B cell (primary cell): ENCODE measurements around the gene SLC35E1. TPM values are rescaled to one million over a fixed set of nuclear protein-coding genes. Genes with fewer than 3 reads are reported as not detected.
"Not testable (repeated sequence)": the region's sequence is repeated elsewhere in the genome, so short reads cannot be mapped to it uniquely, and the experiment has no call there.

Experiments used
- ATAC-seq: fragments of 200-7000 bp; cut with Tn5 transposase; one replicate; pipeline ENCODE4 v1.10.0; 2021; ENCODE audit warnings: low read depth, mild to moderate bottlenecking, moderate number of reproducible peaks, moderate library complexity
- CTCF ChIA-PET: fragments of 350-600 bp; sonication (Branson Sonifier 250); formaldehyde crosslinking; loops from one replicate; lab custom pipeline; 2021; ENCODE audit warnings: antibody characterized with exemption, inconsistent platforms; lab: Charles Lee
- POLR2A ChIA-PET: fragments of 350-600 bp; sonication (Branson Sonifier 250); formaldehyde crosslinking; loops from one replicate; lab custom pipeline; 2021; ENCODE audit warnings: antibody characterized with exemption; lab: Charles Lee
- DNase-seq: peaks from one replicate; pipeline ENCODE4 v3.0.0; 2013
- H2AFZ ChIP-seq: 2 replicates; pipeline ENCODE4 v1.6.1; 2012; ENCODE audit warnings: mild to moderate bottlenecking, low read depth, low read length; ENCODE audit not compliant: insufficient read depth, poor library complexity, severe bottlenecking
- H3K27ac ChIP-seq, 2 donors: 1 replicate in 1 of 2; 2 replicates in 1 of 2; pipeline ENCODE4 v1.5.1; 2012 to 2013; ENCODE audit warnings: low read length in 2 of 2, mild to moderate bottlenecking in 2 of 2, moderate library complexity in 1 of 2
- H3K27me3 ChIP-seq, 4 experiments: fragments of 200-600 bp in 1 of 4; sonication (generic) in 1 of 4; replicated peaks in 1 of 4; 1 replicate in 2 of 4; 2 replicates in 2 of 4; pipeline versions ENCODE4 v1.6.1 to v1.7.0; 2013 to 2016; ENCODE audit warnings: low read length in 3 of 4, mild to moderate bottlenecking in 2 of 4, mixed read lengths in 1 of 4, moderate library complexity in 1 of 4; ENCODE audit not compliant: insufficient read depth in 4 of 4, control insufficient read depth in 3 of 4; ENCODE audit errors: control extremely low read depth in 1 of 4
- H3K36me3 ChIP-seq, 2 experiments: replicated peaks in 1 of 2; 1 replicate in 1 of 2; 2 replicates in 1 of 2; pipeline versions ENCODE4 v1.6.1 to v1.7.1; 2013; ENCODE audit warnings: low read length in 1 of 2; ENCODE audit not compliant: insufficient read depth in 2 of 2, control insufficient read depth in 1 of 2; ENCODE audit errors: control extremely low read depth in 1 of 2, extremely low read depth in 1 of 2
- H3K4me1 ChIP-seq, 2 donors: fragments of 200-600 bp in 1 of 2; sonication (generic) in 1 of 2; 1 replicate in 1 of 2; 2 replicates in 1 of 2; pipeline versions ENCODE4 v1.5.1 to v1.6.1; 2013 to 2017; ENCODE audit warnings: low read length in 2 of 2; ENCODE audit not compliant: control insufficient read depth in 2 of 2, insufficient read depth in 2 of 2
- H3K4me2 ChIP-seq: replicated peaks from 2 replicates; pipeline ENCODE3; 2012; ENCODE audit warnings: mild to moderate bottlenecking, low read depth, low read length; ENCODE audit not compliant: poor library complexity, severe bottlenecking
- H3K4me3 ChIP-seq, 5 experiments: fragments of 200-600 bp in 1 of 5; sonication (generic) in 1 of 5; 1 replicate in 3 of 5; 2 replicates in 2 of 5; pipeline versions ENCODE4 v1.5.1 to v1.7.0; 2011 to 2016; ENCODE audit warnings: low read length in 4 of 5, mild to moderate bottlenecking in 4 of 5, low read depth in 2 of 5, control low read depth in 1 of 5, moderate library complexity in 1 of 5; ENCODE audit not compliant: insufficient read depth in 1 of 5; ENCODE audit errors: control extremely low read depth in 1 of 5, extremely low read depth in 1 of 5
- H3K79me2 ChIP-seq: fragments of 200-600 bp; sonication (generic); one replicate; pipeline ENCODE4 v1.6.0; 2016; ENCODE audit warnings: low read length; ENCODE audit not compliant: control insufficient read depth, insufficient read depth
- H3K9ac ChIP-seq: fragments of 200-600 bp; sonication (generic); 2 replicates; pipeline ENCODE4 v1.6.1; 2017; ENCODE audit warnings: mild to moderate bottlenecking, low read length, moderate library complexity
- H3K9me3 ChIP-seq, 3 donors: one replicate each; pipeline versions ENCODE4 v1.6.1 to v1.7.1; 2013; ENCODE audit warnings: low read length in 2 of 3; ENCODE audit not compliant: control insufficient read depth in 2 of 3, insufficient read depth in 1 of 3; ENCODE audit errors: control extremely low read depth in 1 of 3
- H4K20me1 ChIP-seq: 2 replicates; pipeline ENCODE4 v1.6.0; 2012; ENCODE audit warnings: mild to moderate bottlenecking, low read length; ENCODE audit not compliant: insufficient read depth, control insufficient read depth, poor library complexity, severe bottlenecking
- H3K27ac Mint-ChIP-seq: one replicate; pipeline ENCODE4 v1.8.0; 2021; ENCODE audit warnings: mixed read lengths
- H3K27me3 Mint-ChIP-seq: one replicate; pipeline ENCODE4 v1.8.0; 2021; ENCODE audit warnings: mixed read lengths
- H3K4me1 Mint-ChIP-seq: one replicate; pipeline ENCODE4 v1.8.0; 2021; ENCODE audit warnings: mixed read lengths
- H3K4me3 Mint-ChIP-seq: one replicate; pipeline ENCODE4 v1.8.0; 2021; ENCODE audit warnings: mixed read lengths
- H3K9me3 Mint-ChIP-seq: one replicate; pipeline ENCODE4 v1.8.0; 2022; ENCODE audit warnings: mixed read lengths; ENCODE audit not compliant: insufficient read depth
- EZH2 ChIP-seq: IDR thresholded peaks from 2 replicates; pipeline ENCODE4 v1.6.1; 2012; ENCODE audit warnings: borderline replicate concordance, low read depth, mild to moderate bottlenecking, moderate library complexity, low read length; ENCODE audit not compliant: insufficient read depth, poor library complexity, severe bottlenecking
- WGBS: methylation state at CpG from one replicate; pipeline ENCODE4 v1.1.5; 2013; ENCODE audit warnings: missing lambda C conversion rate; ENCODE audit not compliant: insufficient coverage; 5-methylcytosine and 5-hydroxymethylcytosine counted together
- intact Hi-C: fragments of 100-400 bp; cut with micrococcal nuclease; formaldehyde crosslinking; loops from one replicate; pipeline ENCODE4 v1.10.0; 2022
- polyA plus RNA-seq: library from polyadenylated mRNA; depleted of rRNA; stranded (reverse); fragments of >200 nt; gene quantifications from 2 replicates; pipeline ENCODE4 v1.2.3, GENCODE V29; 2012
- total RNA-seq, 2 donors: library from RNA; stranded (reverse); fragments of 120-200 nt in 1 of 2; gene quantifications; 1 replicate in 1 of 2; 2 replicates in 1 of 2; pipeline versions ENCODE4 v1.2.3 to v1.2.4, GENCODE V29; 2013 to 2022
- TF ChIP-seq, protein P1 (sequence below): fragments of 200-600 bp; IDR thresholded peaks from one replicate; pipeline ENCODE4 v1.8.0; 2022; ENCODE audit warnings: antibody characterized with exemption, mild to moderate bottlenecking

The SLC35E1 gene
- total and polyA plus RNA-seq, 2 donors (not counting 1 experiment from before 2014, with no cell fraction given), result 23.4 to 46.8 TPM

GRCh38 chr19:16516381-16516780 lies 55.8 kb downstream of the SLC35E1 start:
- Histone ChIP-seq H3K4me1 (no peaks in the 10 kb centered on the region), H3K9me3 (no peaks in the 10 kb centered on the region), H3K4me2 (no peak overlapping the region), H3K9ac (no peak overlapping the region), H2AFZ (no peak overlapping the region), H3K79me2 (no peaks in the 10 kb centered on the region), H4K20me1 (no peaks in the 10 kb centered on the region), H3K27me3 (no peaks in the 10 kb centered on the region), H3K4me3 (no peak overlapping the region), H3K27ac (no peak overlapping the region), H3K36me3 (peaks cover 2 to 39% of the 10 kb centered on the region in 2 experiments)
- Mint-ChIP-seq H3K27me3 (no peaks in the 10 kb centered on the region), H3K4me1 (no peaks in the 10 kb centered on the region), H3K27ac (no peak overlapping the region), H3K9me3 (no peaks in the 10 kb centered on the region), H3K4me3 (no peak overlapping the region)
- CTCF ChIA-PET, result interaction anchor here (0.6 kb wide), 1 partner anchor 23 kb away, joined by 3 read pairs; no protein-coding TSS in a partner anchor
- ATAC-seq (no peak), DNase-seq (no peak)
- intact Hi-C loops, result no loop called here
- 92% methylated on average over 13 of the region's 15 CpGs for WGBS
- POLR2A ChIA-PET, result no interaction called here
- TF ChIP-seq, protein P1, sequence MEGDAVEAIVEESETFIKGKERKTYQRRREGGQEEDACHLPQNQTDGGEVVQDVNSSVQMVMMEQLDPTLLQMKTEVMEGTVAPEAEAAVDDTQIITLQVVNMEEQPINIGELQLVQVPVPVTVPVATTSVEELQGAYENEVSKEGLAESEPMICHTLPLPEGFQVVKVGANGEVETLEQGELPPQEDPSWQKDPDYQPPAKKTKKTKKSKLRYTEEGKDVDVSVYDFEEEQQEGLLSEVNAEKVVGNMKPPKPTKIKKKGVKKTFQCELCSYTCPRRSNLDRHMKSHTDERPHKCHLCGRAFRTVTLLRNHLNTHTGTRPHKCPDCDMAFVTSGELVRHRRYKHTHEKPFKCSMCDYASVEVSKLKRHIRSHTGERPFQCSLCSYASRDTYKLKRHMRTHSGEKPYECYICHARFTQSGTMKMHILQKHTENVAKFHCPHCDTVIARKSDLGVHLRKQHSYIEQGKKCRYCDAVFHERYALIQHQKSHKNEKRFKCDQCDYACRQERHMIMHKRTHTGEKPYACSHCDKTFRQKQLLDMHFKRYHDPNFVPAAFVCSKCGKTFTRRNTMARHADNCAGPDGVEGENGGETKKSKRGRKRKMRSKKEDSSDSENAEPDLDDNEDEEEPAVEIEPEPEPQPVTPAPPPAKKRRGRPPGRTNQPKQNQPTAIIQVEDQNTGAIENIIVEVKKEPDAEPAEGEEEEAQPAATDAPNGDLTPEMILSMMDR, result no peak
- TF ChIP-seq EZH2, result no peak

DNA sequence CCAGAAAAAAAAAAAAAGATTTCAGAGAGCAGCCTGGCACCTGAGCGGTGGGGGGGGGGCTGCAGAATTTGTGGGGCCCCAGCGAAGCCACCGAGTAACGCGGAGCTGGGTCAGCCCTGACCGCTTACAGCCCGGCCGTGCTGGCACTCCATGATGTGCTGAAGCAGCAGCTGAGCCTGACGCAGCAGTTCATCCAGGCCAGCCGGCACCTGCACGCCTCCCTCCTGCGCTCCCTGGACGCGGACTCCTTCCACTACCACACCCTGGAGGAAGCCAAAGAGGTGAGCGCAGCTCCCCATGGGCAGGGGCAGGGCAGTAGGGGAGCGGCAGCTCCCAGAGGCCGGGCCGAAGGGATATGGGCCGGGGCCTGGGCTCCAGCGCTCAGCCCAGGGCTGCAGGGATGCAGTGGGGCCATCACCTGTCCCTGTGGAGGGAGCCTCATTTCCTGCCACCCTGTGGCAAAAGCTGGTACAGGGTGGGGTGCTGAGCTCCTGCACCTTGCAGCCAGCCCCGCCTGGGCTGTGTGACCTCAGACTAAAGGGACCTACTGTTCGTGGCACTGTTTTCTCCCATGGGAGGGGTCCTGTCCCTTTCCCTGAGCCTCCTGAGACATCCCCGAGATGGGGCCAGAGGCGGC lies 57.7 kb downstream of the SLC35E1 start:
- Histone ChIP-seq H3K9ac (no peak overlapping the region), H3K4me1 (no peaks in the 10 kb centered on the region), H4K20me1 (no peaks in the 10 kb centered on the region), H3K4me2 (no peak overlapping the region), H3K4me3 (no peak overlapping the region), H3K9me3 (no peaks in the 10 kb centered on the region), H3K79me2 (no peaks in the 10 kb centered on the region), H3K27me3 (no peaks in the 10 kb centered on the region), H2AFZ (no peak overlapping the region), H3K36me3 (peaks cover 2 to 28% of the 10 kb centered on the region in 2 experiments), H3K27ac (no peak overlapping the region)
- H3K27ac Mint-ChIP-seq, result no peak overlapping the region
- H3K9me3 Mint-ChIP-seq, result no peaks in the 10 kb centered on the region
- 96% methylated on average over 22 of the region's 24 CpGs for WGBS
- H3K27me3 Mint-ChIP-seq, result no peaks in the 10 kb centered on the region
- ATAC-seq (peak; percentile 28), DNase-seq (no peak)
- intact Hi-C loops, result no loop called here
- no peak overlapping the region for H3K4me3 Mint-ChIP-seq
- H3K4me1 Mint-ChIP-seq, result no peaks in the 10 kb centered on the region
- CTCF ChIA-PET, result interaction anchor here (0.8 to 1.8 kb wide), 3 partner anchors 72 to 259 kb away, joined by 3 to 5 read pairs (median 3); no protein-coding TSS in a partner anchor
- POLR2A ChIA-PET, result interaction anchor here (0.7 kb wide), 1 partner anchor 8 kb away, joined by 5 read pairs; no protein-coding TSS in a partner anchor
- TF ChIP-seq, protein P1, result no peak

DNA sequence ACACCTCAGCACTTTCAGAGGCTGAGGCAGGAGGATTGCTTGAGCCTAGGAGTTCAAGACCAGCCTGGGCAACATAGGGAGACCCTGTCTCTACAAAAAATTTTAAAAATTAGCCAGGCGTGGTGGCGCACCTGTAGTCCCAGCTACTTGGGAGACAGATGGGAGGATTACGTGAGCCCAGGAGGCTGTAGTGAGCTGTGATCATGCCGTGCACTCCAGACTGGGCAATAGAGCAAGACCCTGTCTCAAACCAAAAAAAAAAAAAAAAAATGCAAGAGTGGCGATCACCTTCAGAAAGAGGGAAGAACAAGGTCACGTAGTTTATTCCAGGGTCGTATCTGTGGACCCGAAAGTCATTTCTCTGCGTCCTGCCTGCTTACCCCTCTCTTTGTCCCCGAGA lies 59.6 kb downstream of the SLC35E1 start:
- H3K36me3 ChIP-seq, result peaks cover 2 to 17% of the 10 kb centered on the region in 2 experiments
- H3K27me3 Mint-ChIP-seq, H3K4me2 ChIP-seq, H3K9ac ChIP-seq, H3K4me3 ChIP-seq, H3K4me1 Mint-ChIP-seq, intact Hi-C loops, ATAC-seq, H3K79me2 ChIP-seq, H3K4me1 ChIP-seq, POLR2A ChIA-PET, CTCF ChIA-PET, H2AFZ ChIP-seq, H3K27ac Mint-ChIP-seq, H3K9me3 ChIP-seq, H3K4me3 Mint-ChIP-seq, H3K9me3 Mint-ChIP-seq, H3K27ac ChIP-seq, H4K20me1 ChIP-seq, DNase-seq, H3K27me3 ChIP-seq: not testable (repeated sequence)
- 97% methylated on average over 9 of the region's 10 CpGs for WGBS
